ENCODE results near the gene SLC16A12. TPM values are rescaled to one million over a fixed set of nuclear protein-coding genes. Genes with fewer than 3 reads are reported as not detected.

SLC16A12 gene
- total and polyA plus RNA-seq, 2 of the 8 experiments (the other 6 are each of a cell fraction or from before 2014, with no cell fraction given) = 1.6 to 1.9 TPM

- Histone ChIP-seq H2BK120ac (replicated peaks; ENCODE audit: low read depth, low read length) (no peak overlapping the region), H3K79me1 (ENCODE audit: low read depth, low read length) (no peaks in the 10 kb centered on the region), H3K4me1 (replicated peaks in 1 of 4; ENCODE audit: control insufficient read depth in 3 of 4, insufficient read depth in 4 of 4, low read length in 3 of 4) (peaks cover 0 to 5% (median 3%) of the 10 kb centered on the region in 4 experiments; a peak in 2 of 7 replicates), H4K8ac (ENCODE audit: extremely low read depth, insufficient read depth, low read length) (no peak overlapping the region), H3K23me2 (ENCODE audit: low read depth, low read length) (no peaks in the 10 kb centered on the region; the same call in 1 of the 2 replicates), H3K9me3 (ENCODE audit: insufficient read depth in 2 of 2, low read depth in 1 of 2, low read length in 1 of 2) (no peaks in the 10 kb centered on the region), H2BK5ac (ENCODE audit: low read depth, low read length) (no peak overlapping the region), H4K5ac (ENCODE audit: insufficient read length, low read depth, low read length) (no peak overlapping the region), H3K56ac (replicated peaks; ENCODE audit: insufficient read length, low read depth, low read length) (no peak overlapping the region), H3K14ac (ENCODE audit: insufficient read length) (no peak overlapping the region), H3K4me2 (ENCODE audit: insufficient read depth in 1 of 2, low read depth in 2 of 2, low read length in 2 of 2) (no peak overlapping the region), H2BK20ac (ENCODE audit: low read length) (no peak overlapping the region), H3K27ac (ENCODE audit: low read depth, low read length) (no peak overlapping the region), H2BK12ac (ENCODE audit: low read depth, low read length) (no peak overlapping the region), H3K9ac (replicated peaks in 1 of 4; ENCODE audit: extremely low read depth in 1 of 4, low read depth in 3 of 4, low read length in 3 of 4) (no peak overlapping the region), H2AK5ac (ENCODE audit: low read depth, low read length) (no peak overlapping the region), H3K4me3 (ENCODE audit: extremely low read depth in 1 of 4, insufficient read depth in 2 of 4, low read depth in 3 of 4, low read length in 4 of 4) (no peak overlapping the region), H3K4ac (replicated peaks; ENCODE audit: insufficient read length, low read depth, low read length) (no peak overlapping the region), H2BK15ac (ENCODE audit: low read length) (no peak overlapping the region), H3K27me3 (replicated peaks in 1 of 4; ENCODE audit: control insufficient read depth in 3 of 4, extremely low read depth in 1 of 4, insufficient read depth in 3 of 4, low read length in 3 of 4) (no peaks in the 10 kb centered on the region), H3K18ac (ENCODE audit: extremely low read depth, low read length) (no peak overlapping the region), H3K36me3 (ENCODE audit: control insufficient read depth in 2 of 4, insufficient read depth in 4 of 4, low read length in 3 of 4) (no peaks in the 10 kb centered on the region), H4K91ac (replicated peaks; ENCODE audit: insufficient read length, low read length) (no peak overlapping the region), H3K79me2 (ENCODE audit: control insufficient read depth in 1 of 2, insufficient read depth in 2 of 2, low read length in 2 of 2) (no peaks in the 10 kb centered on the region), H4K20me1 (replicated peaks in 1 of 2; ENCODE audit: control insufficient read depth in 1 of 2, insufficient read depth in 2 of 2, low read length in 2 of 2) (no peaks in the 10 kb centered on the region), H3K23ac (ENCODE audit: insufficient read length) (no peak overlapping the region), H2AFZ (ENCODE audit: low read length) (no peak overlapping the region)
- DNase-seq (ENCODE audit: low read depth in 1 of 2, low spot score in 2 of 2) (no peak), FAIRE-seq (no peak)
- WGBS, 2 experiments (ENCODE audit: extremely low coverage in 1 of 2, insufficient coverage in 1 of 2, insufficient read length in 1 of 2, insufficient replicate concordance in 2 of 2, low coverage in 1 of 2, low lambda C conversion rate in 2 of 2, missing lambda C conversion rate in 1 of 2) = 83% methylated on average over 2 of the region's 2 CpGs; no CpG with 5 or more reads in 1 of the 2 experiments
- ChIA-PET CTCF (ENCODE audit: partially characterized antibody) (interaction anchor here (0.6 to 5.8 kb wide), 17 partner anchors 9 to 358 kb away, joined by 3 to 30 read pairs (median 4); partner anchors contain the start of gene IFIT2), POLR2A (ENCODE audit: partially characterized antibody) (interaction anchor here (0.6 to 0.7 kb wide), 2 partner anchors 295 to 310 kb away, joined by 3 read pairs; no protein-coding TSS in a partner anchor)
- no peak for TF ChIP-seq PHF8 (conservative IDR thresholded peaks at IDR 0.05; ENCODE audit: low read depth, low read length)
- TF ChIP-seq TCF12 (IDR thresholded peaks at IDR 0.05; ENCODE audit: low read depth, low read length) = no peak
- TF ChIP-seq RXRA (IDR thresholded peaks at IDR 0.05; ENCODE audit: insufficient read depth, low read depth, low read length) = no peak
- no peak for TF ChIP-seq ATF3 (IDR thresholded peaks at IDR 0.05; ENCODE audit: insufficient read depth, low read depth, low read length)
- no peak for TF ChIP-seq JUND (IDR thresholded peaks at IDR 0.05; ENCODE audit: low read length)
- TF ChIP-seq RFX5 (IDR thresholded peaks at IDR 0.05; ENCODE audit: borderline replicate concordance, low read depth, low read length) = no peak
- TF ChIP-seq SIRT6 (IDR thresholded peaks at IDR 0.05; ENCODE audit: low read length) = no peak
- TF ChIP-seq ATF2 (IDR thresholded peaks at IDR 0.05; ENCODE audit: low read length) = no peak
- TF ChIP-seq SP1 (IDR thresholded peaks at IDR 0.05; ENCODE audit: low read depth, low read length) = no peak
- no peak for TF ChIP-seq TAF1 (IDR thresholded peaks at IDR 0.05; ENCODE audit: low read depth, low read length)
- TF ChIP-seq YY1 (IDR thresholded peaks at IDR 0.05; ENCODE audit: low read depth, low read length) = no peak
- no peak for TF ChIP-seq KDM1A (IDR thresholded peaks at IDR 0.05; ENCODE audit: borderline replicate concordance, low read length)
- TF ChIP-seq CHD1 (IDR thresholded peaks at IDR 0.05; ENCODE audit: low read depth, low read length) = no peak
Observed at GRCh38 chr10:89388806-89389205, 146.6 kb downstream of the SLC16A12 start.

Data from H1 (cell line).